HepG2 (cell line): Measurements from ENCODE around the gene CXCL10. TPM values are rescaled to one million over a fixed set of nuclear protein-coding genes. Genes with fewer than 3 reads are reported as not detected.

ENCODE experiments used
- ATAC-seq: fragments of 200-7000 bp; cut with Tn5 transposase; 3 replicates; pipeline ENCODE4 v1.9.1; 2020; ENCODE audit warnings: mild to moderate bottlenecking, moderate library complexity
- BruUV-seq: library from RNA; stranded (reverse); fragments of 400-500 nt; replicated peaks from 2 replicates; lab custom pipeline; 2021; lab: Mats Ljungman, UMichigan
- CTCF ChIA-PET: fragments of 300-600 bp; formaldehyde crosslinking; extraction: SDS; loops from one replicate; lab custom pipeline; 2021; ENCODE audit warnings: low total read pairs, inconsistent platforms, low intra/inter-chr PET ratio; lab: Yijun Ruan, JAX
- POLR2A ChIA-PET: fragments of 350-600 bp; sonication (Branson Sonifier 250); formaldehyde crosslinking; loops from one replicate; lab custom pipeline; 2020; ENCODE audit warnings: antibody characterized with exemption, inconsistent platforms; lab: Yijun Ruan, JAX
- DNase-seq: peaks from one replicate; pipeline ENCODE4 v3.0.0-alpha.2; 2015; ENCODE audit warnings: low spot score
- FAIRE-seq: peaks from 3 replicates; lab custom pipeline; 2011; peaks lifted over from hg19 to GRCh38; lab: Jason Lieb, UNC
- H2AFZ ChIP-seq: one replicate; pipeline ENCODE4 v1.6.1; 2011; ENCODE audit warnings: low read length, inconsistent platforms
- H3K27ac ChIP-seq: fragments of 300-600 bp; 3 replicates; pipeline ENCODE4 v1.8.0; 2011; ENCODE audit warnings: mixed run types, mild to moderate bottlenecking, mixed read lengths, low read length, inconsistent platforms; ENCODE audit not compliant: insufficient read depth; ENCODE audit errors: extremely low read length
- H3K27me3 ChIP-seq, 2 experiments: fragments of 200-600 bp in 1 of 2; 2 replicates in 1 of 2; 3 replicates in 1 of 2; pipeline versions ENCODE4 v1.6.0 to v1.8.0; 2011; ENCODE audit warnings: low read length in 2 of 2, mild to moderate bottlenecking in 2 of 2, moderate library complexity in 2 of 2, inconsistent platforms in 1 of 2; ENCODE audit not compliant: insufficient read depth in 2 of 2, control insufficient read depth in 1 of 2
- H3K36me3 ChIP-seq, 2 experiments: fragments of 200-600 bp in 1 of 2; replicated peaks in 1 of 2; 2 replicates in 1 of 2; 3 replicates in 1 of 2; pipeline versions ENCODE4 v1.5.1 to v1.8.0; 2011; ENCODE audit warnings: low read length in 2 of 2, inconsistent platforms in 1 of 2; ENCODE audit not compliant: insufficient read depth in 2 of 2, control insufficient read depth in 1 of 2
- H3K4me1 ChIP-seq: 2 replicates; pipeline ENCODE4 v1.5.1; 2012; ENCODE audit warnings: low read length, inconsistent platforms; ENCODE audit not compliant: insufficient read depth
- H3K4me2 ChIP-seq: 2 replicates; pipeline ENCODE4 v1.6.0; 2011; ENCODE audit warnings: low read depth, low read length, inconsistent platforms
- H3K4me3 ChIP-seq, 3 experiments: fragments of 200-600 bp in 1 of 3; sonication (generic), shearing (Covaris generic) in 1 of 3; replicated peaks in 1 of 3; 2 replicates each; pipeline ENCODE4 v1.5.1; 2011 to 2016; ENCODE audit warnings: low read length in 3 of 3, inconsistent platforms in 2 of 3, low read depth in 2 of 3, mild to moderate bottlenecking in 2 of 3, control low read depth in 1 of 3, mixed read lengths in 1 of 3; ENCODE audit not compliant: insufficient read depth in 1 of 3
- H3K79me2 ChIP-seq: one replicate; pipeline ENCODE4 v1.6.1; 2011; ENCODE audit warnings: low read length, inconsistent platforms; ENCODE audit not compliant: insufficient read depth
- H3K9ac ChIP-seq: 2 replicates; pipeline ENCODE4 v1.6.0; 2011; ENCODE audit warnings: mild to moderate bottlenecking, low read depth, low read length, inconsistent platforms; ENCODE audit not compliant: insufficient read depth
- H3K9me3 ChIP-seq: 2 replicates; pipeline ENCODE4 v1.5.1; 2012; ENCODE audit warnings: mild to moderate bottlenecking, low read length
- H4K20me1 ChIP-seq: 2 replicates; pipeline ENCODE4 v1.6.0; 2011; ENCODE audit warnings: inconsistent platforms, mild to moderate bottlenecking, low read length, moderate library complexity; ENCODE audit not compliant: insufficient read depth
- CENPX ChIP-seq: sonication (generic); formaldehyde crosslinking; IDR thresholded peaks from 2 replicates; pipeline ENCODE4 v1.9.0; 2021; ENCODE audit warnings: mild to moderate bottlenecking, missing genetic modification reagents, moderate library complexity
- KAT8 ChIP-seq: IDR thresholded peaks from 2 replicates; pipeline ENCODE4 v1.6.1; 2016; ENCODE audit warnings: missing genetic modification reagents, missing compliant biosample characterization
- MAFK ChIP-seq, 2 experiments: IDR thresholded peaks in 1 of 2; conservative IDR thresholded peaks in 1 of 2; 2 replicates each; pipeline ENCODE4 v1.6.1; 2011; ENCODE audit warnings: improper control_type of control experiment in 2 of 2, low read length in 2 of 2
- POLR2A ChIP-seq, 2 experiments: IDR thresholded peaks; 2 replicates each; pipeline ENCODE4 v1.6.1; 2011; ENCODE audit warnings: low read depth in 2 of 2, low read length in 2 of 2, mild to moderate bottlenecking in 1 of 2, moderate library complexity in 1 of 2; ENCODE audit not compliant: insufficient read depth in 1 of 2
- PRPF4 ChIP-seq: fragments of 200-400 bp; formaldehyde crosslinking; IDR thresholded peaks from 2 replicates; pipeline ENCODE4 v1.6.1; 2016; ENCODE audit warnings: low read length, low read depth; ENCODE audit not compliant: poor library complexity, severe bottlenecking
- SMYD3 ChIP-seq: sonication (generic); formaldehyde crosslinking; IDR thresholded peaks from 2 replicates; pipeline ENCODE4 v1.8.1; 2023; ENCODE audit warnings: mild to moderate bottlenecking, missing genetic modification reagents
- ZBTB7B ChIP-seq: sonication (generic); formaldehyde crosslinking; IDR thresholded peaks from 2 replicates; pipeline ENCODE4 v1.4.0; 2020; ENCODE audit warnings: missing genetic modification reagents
- ZNF576 ChIP-seq: sonication (generic); formaldehyde crosslinking; IDR thresholded peaks from 2 replicates; pipeline ENCODE4 v1.4.0; 2020; ENCODE audit warnings: mild to moderate bottlenecking, missing genetic modification reagents
- ZNF619 ChIP-seq: sonication (generic); formaldehyde crosslinking; IDR thresholded peaks from 2 replicates; pipeline ENCODE4 v1.4.0; 2020; ENCODE audit warnings: mild to moderate bottlenecking, missing genetic modification reagents
- ZNF710 ChIP-seq: sonication (generic); formaldehyde crosslinking; IDR thresholded peaks from 2 replicates; pipeline ENCODE4 v1.5.0; 2020; ENCODE audit warnings: mild to moderate bottlenecking, missing genetic modification reagents, borderline replicate concordance
- WGBS: methylation state at CpG from one replicate; pipeline ENCODE4 v1.1.6; 2017; ENCODE audit warnings: low lambda C conversion rate; 5-methylcytosine and 5-hydroxymethylcytosine counted together
- in situ Hi-C: cut with HindIII; loops from 2 replicates; pipeline ENCODE4 v1.10.0; 2017; ENCODE audit warnings: low pct_unique_long_range_greater_than_20kb; ENCODE audit not compliant: extremely low pct_ligation_motif_present
- intact Hi-C: fragments of 100-400 bp; cut with micrococcal nuclease; formaldehyde crosslinking; loops from one replicate; pipeline ENCODE4 v1.10.0; 2022; ENCODE audit not compliant: unreplicated experiment
- polyA plus RNA-seq, 8 experiments: library from polyadenylated mRNA; depleted of rRNA in 3 of 8; stranded (reverse) in 7 of 8; unstranded in 1 of 8; fragments of >200 nt; fragmentation: Illumina TruSeq in 4 of 8; extraction: Trizol in 4 of 8; gene quantifications; 2 replicates each; pipeline versions ENCODE4 v1.2.1 to v1.2.3, GENCODE V29; 2011 to 2016; ENCODE audit warnings: low read depth in 4 of 8, missing spikeins in 1 of 8, mixed read lengths in 1 of 8; ENCODE audit not compliant: insufficient read depth in 1 of 8
- total RNA-seq, 5 experiments: library from RNA; depleted of rRNA; stranded (reverse); fragments of >200 nt; fragmentation: Illumina TruSeq; extraction: Trizol; gene quantifications; 2 replicates each; pipeline ENCODE4 v1.2.3, GENCODE V29; 2016; ENCODE audit warnings: low read depth in 1 of 5

Gene CXCL10
- total and polyA plus RNA-seq, 2 of the 13 experiments (the other 11 are each of a cell fraction or from before 2014, with no cell fraction given), result not detected

- TF ChIP-seq POLR2A (IDR thresholded peaks at IDR 0.05; ENCODE audit: insufficient read depth in 1 of 2, low read depth in 2 of 2, low read length in 2 of 2) (no peak), ZNF576 (no peak), PRPF4 (no peak), KAT8 (no peak), ZNF619 (CRISPR knock-in tag) (no peak), ZNF710 (CRISPR knock-in tag) (no peak)
- TF ChIP-seq, all 625 proteins: peak for 0
These were observed 6.1 kb downstream of the CXCL10 start (continued) for GRCh38 chr4:76017056-76017686.

DNA sequence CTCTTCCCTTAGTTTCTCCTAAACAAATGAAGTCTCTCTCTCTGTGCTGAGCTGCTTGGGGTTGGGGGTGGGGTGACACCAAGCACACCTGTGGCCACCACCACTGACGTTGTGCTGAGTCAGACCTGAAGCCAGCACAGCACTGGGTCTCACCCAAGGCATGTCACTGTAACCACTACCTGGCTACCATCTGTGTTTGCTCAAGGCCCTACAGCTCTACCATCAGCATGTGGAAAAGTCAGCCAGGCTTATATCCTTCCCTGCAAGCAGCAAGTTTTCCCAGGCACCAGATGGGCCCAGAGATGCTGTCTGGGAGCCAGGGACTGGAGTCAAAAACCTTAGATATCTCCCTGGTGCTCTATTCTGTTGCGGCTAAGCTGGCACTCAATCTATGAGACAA lies 6.9 kb downstream of the CXCL10 start:
- Histone ChIP-seq H3K9me3 (no peaks in the 10 kb centered on the region), H3K9ac (no peak overlapping the region), H3K27ac (no peak overlapping the region), H3K36me3 (no peaks in the 10 kb centered on the region), H3K27me3 (no peaks in the 10 kb centered on the region; a peak in 1 of 5 replicates), H4K20me1 (no peaks in the 10 kb centered on the region), H3K79me2 (no peaks in the 10 kb centered on the region), H3K4me3 (no peak overlapping the region), H3K4me2 (no peak overlapping the region), H2AFZ (no peak overlapping the region), H3K4me1 (no peaks in the 10 kb centered on the region)
- TF ChIP-seq MAFK (conservative IDR thresholded peaks at IDR 0.05 in 1 of 2, IDR thresholded peaks at IDR 0.05 in 1 of 2; ENCODE audit: low read length in 2 of 2) (0 out of 4 replicates have a peak, but pooled peaks have one; percentile 9 to 13), CENPX (CRISPR knock-in tag) (no peak), ZNF576 (no peak), ZBTB7B (CRISPR knock-in tag) (no peak), SMYD3 (CRISPR knock-in tag) (no peak)
- ChIA-PET CTCF (no interaction called here), POLR2A (no interaction called here)
- WGBS, result 55% methylated on average over 2 of the region's 2 CpGs
- DNase-seq (no peak), FAIRE-seq (no peak), ATAC-seq (no peak)
- no TSS peak for BruUV-seq
- intact Hi-C loops, result no loop called here
- in situ Hi-C loops, result no loop called here
